Measurements from ENCODE around the gene CST5. TPM values are rescaled to one million over a fixed set of nuclear protein-coding genes. Genes with fewer than 3 reads are reported as not detected.

The CST5 gene
- total RNA-seq, 1 experiment from 2014 or later = not detected

- BruUV-seq (replicated peaks) = no TSS peak
- POLR2A ChIA-PET = no interaction called here
- intact Hi-C loops (cut with micrococcal nuclease) = no loop called here
Measured at GRCh38 chr20:23878787-23879186, 761 bp downstream of the CST5 start.

More at GRCh38 chr20:23878787-23879186, 761 bp downstream of the CST5 start:
- H4K20me1 ChIP-seq (ENCODE audit: insufficient read depth) = no peaks in the 10 kb centered on the region
- ATAC-seq (no peak), DNase-seq (ENCODE audit: low read depth, low spot score) (no peak)
- no peaks in the 10 kb centered on the region for H3K9me2 ChIP-seq (ENCODE audit: insufficient read depth)
- no peaks in the 10 kb centered on the region for H3K36me3 ChIP-seq (ENCODE audit: control insufficient read depth in 1 of 2, insufficient read depth in 2 of 2, low read length in 2 of 2)
- H3K4me2 ChIP-seq (ENCODE audit: low read length) = no peak overlapping the region
- H3K79me2 ChIP-seq (ENCODE audit: insufficient read depth, low read length) = no peaks in the 10 kb centered on the region
- CTCF ChIA-PET = no interaction called here
- no peak overlapping the region for H2AFZ ChIP-seq (ENCODE audit: low read depth, low read length, poor library complexity, severe bottlenecking)
- no peak overlapping the region for H3K4me3 ChIP-seq (replicated peaks in 1 of 2; ENCODE audit: low read depth in 1 of 2, low read length in 2 of 2)
- H3K4me1 ChIP-seq (ENCODE audit: control insufficient read depth in 1 of 2, insufficient read depth in 2 of 2, low read length in 2 of 2) = no peaks in the 10 kb centered on the region
- H3K27ac ChIP-seq (ENCODE audit: low read depth, low read length) = no peak overlapping the region
- RAD21 ChIA-PET (ENCODE audit: low non-redundant PET in 1 of 2, low total read pairs in 2 of 2, uncharacterized antibody in 2 of 2, unreplicated experiment in 2 of 2) = no interaction called here
- H3K9ac ChIP-seq (ENCODE audit: low read length) = no peak overlapping the region
- no peak for TF ChIP-seq EGR1 (IDR thresholded peaks at IDR 0.05; ENCODE audit: low read depth)
- TF ChIP-seq EZH2phosphoT487 (IDR thresholded peaks at IDR 0.05; ENCODE audit: borderline replicate concordance) = no peak
- no peak for TF ChIP-seq ZNF274 (IDR thresholded peaks at IDR 0.05; ENCODE audit: low read depth, low read length)
- TF ChIP-seq CEBPB (IDR thresholded peaks at IDR 0.05; ENCODE audit: low read depth) = no peak
- TF ChIP-seq POLR2AphosphoS5 (IDR thresholded peaks at IDR 0.05; ENCODE audit: low read depth, low read length) = no peak
- no peak for TF ChIP-seq TCF7L2 (IDR thresholded peaks at IDR 0.05; ENCODE audit: borderline replicate concordance, extremely low read depth, insufficient read depth, insufficient read length)
- TF ChIP-seq, protein P1, sequence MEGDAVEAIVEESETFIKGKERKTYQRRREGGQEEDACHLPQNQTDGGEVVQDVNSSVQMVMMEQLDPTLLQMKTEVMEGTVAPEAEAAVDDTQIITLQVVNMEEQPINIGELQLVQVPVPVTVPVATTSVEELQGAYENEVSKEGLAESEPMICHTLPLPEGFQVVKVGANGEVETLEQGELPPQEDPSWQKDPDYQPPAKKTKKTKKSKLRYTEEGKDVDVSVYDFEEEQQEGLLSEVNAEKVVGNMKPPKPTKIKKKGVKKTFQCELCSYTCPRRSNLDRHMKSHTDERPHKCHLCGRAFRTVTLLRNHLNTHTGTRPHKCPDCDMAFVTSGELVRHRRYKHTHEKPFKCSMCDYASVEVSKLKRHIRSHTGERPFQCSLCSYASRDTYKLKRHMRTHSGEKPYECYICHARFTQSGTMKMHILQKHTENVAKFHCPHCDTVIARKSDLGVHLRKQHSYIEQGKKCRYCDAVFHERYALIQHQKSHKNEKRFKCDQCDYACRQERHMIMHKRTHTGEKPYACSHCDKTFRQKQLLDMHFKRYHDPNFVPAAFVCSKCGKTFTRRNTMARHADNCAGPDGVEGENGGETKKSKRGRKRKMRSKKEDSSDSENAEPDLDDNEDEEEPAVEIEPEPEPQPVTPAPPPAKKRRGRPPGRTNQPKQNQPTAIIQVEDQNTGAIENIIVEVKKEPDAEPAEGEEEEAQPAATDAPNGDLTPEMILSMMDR (IDR thresholded peaks at IDR 0.05 in 2 of 3, conservative IDR thresholded peaks at IDR 0.05 in 1 of 3; ENCODE audit: borderline replicate concordance in 1 of 3, insufficient read depth in 1 of 3, low read depth in 2 of 3, low read length in 2 of 3) = no peak
- no peak for TF ChIP-seq JUND (IDR thresholded peaks at IDR 0.05)
- no peak for TF ChIP-seq CBX3 (IDR thresholded peaks at IDR 0.05; ENCODE audit: low read depth)
- TF ChIP-seq RAD21 (IDR thresholded peaks at IDR 0.05; ENCODE audit: low read depth) = no peak
- TF ChIP-seq, protein P2, sequence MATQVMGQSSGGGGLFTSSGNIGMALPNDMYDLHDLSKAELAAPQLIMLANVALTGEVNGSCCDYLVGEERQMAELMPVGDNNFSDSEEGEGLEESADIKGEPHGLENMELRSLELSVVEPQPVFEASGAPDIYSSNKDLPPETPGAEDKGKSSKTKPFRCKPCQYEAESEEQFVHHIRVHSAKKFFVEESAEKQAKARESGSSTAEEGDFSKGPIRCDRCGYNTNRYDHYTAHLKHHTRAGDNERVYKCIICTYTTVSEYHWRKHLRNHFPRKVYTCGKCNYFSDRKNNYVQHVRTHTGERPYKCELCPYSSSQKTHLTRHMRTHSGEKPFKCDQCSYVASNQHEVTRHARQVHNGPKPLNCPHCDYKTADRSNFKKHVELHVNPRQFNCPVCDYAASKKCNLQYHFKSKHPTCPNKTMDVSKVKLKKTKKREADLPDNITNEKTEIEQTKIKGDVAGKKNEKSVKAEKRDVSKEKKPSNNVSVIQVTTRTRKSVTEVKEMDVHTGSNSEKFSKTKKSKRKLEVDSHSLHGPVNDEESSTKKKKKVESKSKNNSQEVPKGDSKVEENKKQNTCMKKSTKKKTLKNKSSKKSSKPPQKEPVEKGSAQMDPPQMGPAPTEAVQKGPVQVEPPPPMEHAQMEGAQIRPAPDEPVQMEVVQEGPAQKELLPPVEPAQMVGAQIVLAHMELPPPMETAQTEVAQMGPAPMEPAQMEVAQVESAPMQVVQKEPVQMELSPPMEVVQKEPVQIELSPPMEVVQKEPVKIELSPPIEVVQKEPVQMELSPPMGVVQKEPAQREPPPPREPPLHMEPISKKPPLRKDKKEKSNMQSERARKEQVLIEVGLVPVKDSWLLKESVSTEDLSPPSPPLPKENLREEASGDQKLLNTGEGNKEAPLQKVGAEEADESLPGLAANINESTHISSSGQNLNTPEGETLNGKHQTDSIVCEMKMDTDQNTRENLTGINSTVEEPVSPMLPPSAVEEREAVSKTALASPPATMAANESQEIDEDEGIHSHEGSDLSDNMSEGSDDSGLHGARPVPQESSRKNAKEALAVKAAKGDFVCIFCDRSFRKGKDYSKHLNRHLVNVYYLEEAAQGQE (IDR thresholded peaks at IDR 0.05; ENCODE audit: low read depth) = no peak
- no peak for TF ChIP-seq SRF (IDR thresholded peaks at IDR 0.05; ENCODE audit: low read depth)
- TF ChIP-seq POLR2A (IDR thresholded peaks at IDR 0.05; ENCODE audit: borderline replicate concordance, extremely low read depth, insufficient read depth, insufficient read length) = no peak
- TF ChIP-seq, protein P3, sequence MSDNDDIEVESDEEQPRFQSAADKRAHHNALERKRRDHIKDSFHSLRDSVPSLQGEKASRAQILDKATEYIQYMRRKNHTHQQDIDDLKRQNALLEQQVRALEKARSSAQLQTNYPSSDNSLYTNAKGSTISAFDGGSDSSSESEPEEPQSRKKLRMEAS (IDR thresholded peaks at IDR 0.05) = no peak
- TF ChIP-seq YY1 (IDR thresholded peaks at IDR 0.05; ENCODE audit: extremely low read depth, insufficient replicate concordance, low read depth, low read length) = no peak
- no peak for TF ChIP-seq SP1 (IDR thresholded peaks at IDR 0.05; ENCODE audit: low read depth)
- no peak for TF ChIP-seq ATF3 (IDR thresholded peaks at IDR 0.05)
- TF ChIP-seq ZBTB33 (IDR thresholded peaks at IDR 0.05; ENCODE audit: extremely low read depth, insufficient replicate concordance, low read length) = no peak
- no peak for TF ChIP-seq ELF1 (IDR thresholded peaks at IDR 0.05; ENCODE audit: borderline replicate concordance, low read depth)
- no peak for TF ChIP-seq ZFX (IDR thresholded peaks at IDR 0.05)
- peaks cover 16% of the 10 kb centered on the region for H3K27me3 ChIP-seq (ENCODE audit: insufficient read depth, low read length)
- no peaks in the 10 kb centered on the region for H3K9me3 ChIP-seq (ENCODE audit: control insufficient read depth in 1 of 2, insufficient read depth in 1 of 2, low read depth in 1 of 2, low read length in 2 of 2)

Measured in HCT116 (cell line).